Fibroblast of lung (primary cell): ENCODE results near the gene RASSF1. TPM values are rescaled to one million over a fixed set of nuclear protein-coding genes. Genes with fewer than 3 reads are reported as not detected.
A peak's percentile ranks its signal among the peaks of the same experiment; 100 is the strongest.

Experiments used
- DNase-seq, 2 donors: peaks; one replicate each; pipeline versions ENCODE4 v3.0.0 to v3.0.0-alpha.2; 2010; ENCODE audit warnings: low read depth in 2 of 2
- H2AFZ ChIP-seq: 2 replicates; pipeline ENCODE4 v1.5.1; 2012; ENCODE audit warnings: low read length, control low read depth, inconsistent platforms
- H3K27ac ChIP-seq: 2 replicates; pipeline ENCODE4 v1.5.1; 2011; ENCODE audit warnings: low read length, control low read depth; ENCODE audit not compliant: insufficient read depth
- H3K27me3 ChIP-seq: 2 replicates; pipeline ENCODE4 v1.5.1; 2011; ENCODE audit warnings: mild to moderate bottlenecking, low read length; ENCODE audit not compliant: control insufficient read depth, insufficient read depth
- H3K36me3 ChIP-seq: 2 replicates; pipeline ENCODE4 v1.5.1; 2011; ENCODE audit warnings: low read length; ENCODE audit not compliant: control insufficient read depth, insufficient read depth
- H3K4me1 ChIP-seq: 2 replicates; pipeline ENCODE4 v1.5.1; 2011; ENCODE audit warnings: low read length; ENCODE audit not compliant: control insufficient read depth, insufficient read depth; ENCODE audit errors: extremely low read depth
- H3K4me2 ChIP-seq: 2 replicates; pipeline ENCODE4 v1.5.1; 2011; ENCODE audit warnings: low read length, control low read depth; ENCODE audit not compliant: insufficient read depth; ENCODE audit errors: extremely low read depth
- H3K4me3 ChIP-seq, 4 experiments: fragments of 200-600 bp in 1 of 4; sonication (generic) in 1 of 4; replicated peaks in 1 of 4; 2 replicates each; pipeline ENCODE4 v1.5.1; 2011 to 2016; ENCODE audit warnings: low read length in 4 of 4, low read depth in 3 of 4, mild to moderate bottlenecking in 3 of 4, control low read depth in 2 of 4, inconsistent platforms in 1 of 4, mixed read lengths in 1 of 4; ENCODE audit not compliant: insufficient read depth in 1 of 4; ENCODE audit errors: control extremely low read depth in 1 of 4
- H3K79me2 ChIP-seq: 2 replicates; pipeline ENCODE4 v1.5.1; 2012; ENCODE audit warnings: mild to moderate bottlenecking, low read length, inconsistent platforms; ENCODE audit not compliant: control insufficient read depth, insufficient read depth
- H3K9ac ChIP-seq: 2 replicates; pipeline ENCODE4 v1.5.1; 2011; ENCODE audit warnings: mild to moderate bottlenecking, low read length, control low read depth; ENCODE audit not compliant: insufficient read depth
- H3K9me3 ChIP-seq: 2 replicates; pipeline ENCODE4 v1.5.1; 2012; ENCODE audit warnings: low read depth, low read length; ENCODE audit not compliant: control insufficient read depth, insufficient read depth
- H4K20me1 ChIP-seq: 2 replicates; pipeline ENCODE4 v1.5.1; 2011; ENCODE audit warnings: low read length; ENCODE audit not compliant: control insufficient read depth, insufficient read depth; ENCODE audit errors: extremely low read depth
- EZH2 ChIP-seq: IDR thresholded peaks from 2 replicates; pipeline ENCODE4 v1.5.1; 2012; ENCODE audit warnings: low read length, control low read depth, mild to moderate bottlenecking; ENCODE audit errors: missing control alignments
- polyA plus RNA-seq, 2 donors: library from polyadenylated mRNA; depleted of rRNA in 1 of 2; stranded (reverse) in 1 of 2; unstranded in 1 of 2; fragments of >200 nt; gene quantifications; 2 replicates each; pipeline ENCODE4 v1.2.1, GENCODE V29; 2011 to 2012; ENCODE audit warnings: missing spikeins in 1 of 2
- total RNA-seq: library from RNA; depleted of rRNA; stranded (reverse); fragments of >200 nt; gene quantifications from 2 replicates; pipeline ENCODE4 v1.2.1, GENCODE V29; 2014
- TF ChIP-seq, protein P1 (sequence below), 2 donors: IDR thresholded peaks in 1 of 2; conservative IDR thresholded peaks in 1 of 2; 1 replicate in 1 of 2; 2 replicates in 1 of 2; pipeline ENCODE4 v1.5.1; 2011 to 2012; ENCODE audit warnings: low read length in 2 of 2, control low read depth in 1 of 2, inconsistent platforms in 1 of 2, low read depth in 1 of 2, mild to moderate bottlenecking in 1 of 2

Gene RASSF1
- total and polyA plus RNA-seq, 2 donors (not counting 1 experiment from before 2014, with no cell fraction given), result 32.4 to 41.7 TPM

GRCh38 chr3:50388016-50388719 is 47.5 kb upstream of the RASSF1 start:
- H3K4me3 ChIP-seq, result no peak overlapping the region
- no peak for TF ChIP-seq EZH2
- TF ChIP-seq, protein P1, sequence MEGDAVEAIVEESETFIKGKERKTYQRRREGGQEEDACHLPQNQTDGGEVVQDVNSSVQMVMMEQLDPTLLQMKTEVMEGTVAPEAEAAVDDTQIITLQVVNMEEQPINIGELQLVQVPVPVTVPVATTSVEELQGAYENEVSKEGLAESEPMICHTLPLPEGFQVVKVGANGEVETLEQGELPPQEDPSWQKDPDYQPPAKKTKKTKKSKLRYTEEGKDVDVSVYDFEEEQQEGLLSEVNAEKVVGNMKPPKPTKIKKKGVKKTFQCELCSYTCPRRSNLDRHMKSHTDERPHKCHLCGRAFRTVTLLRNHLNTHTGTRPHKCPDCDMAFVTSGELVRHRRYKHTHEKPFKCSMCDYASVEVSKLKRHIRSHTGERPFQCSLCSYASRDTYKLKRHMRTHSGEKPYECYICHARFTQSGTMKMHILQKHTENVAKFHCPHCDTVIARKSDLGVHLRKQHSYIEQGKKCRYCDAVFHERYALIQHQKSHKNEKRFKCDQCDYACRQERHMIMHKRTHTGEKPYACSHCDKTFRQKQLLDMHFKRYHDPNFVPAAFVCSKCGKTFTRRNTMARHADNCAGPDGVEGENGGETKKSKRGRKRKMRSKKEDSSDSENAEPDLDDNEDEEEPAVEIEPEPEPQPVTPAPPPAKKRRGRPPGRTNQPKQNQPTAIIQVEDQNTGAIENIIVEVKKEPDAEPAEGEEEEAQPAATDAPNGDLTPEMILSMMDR (conservative IDR thresholded peaks at IDR 0.05 in 1 of 2, IDR thresholded peaks at IDR 0.05 in 1 of 2; ENCODE audit: low read depth in 1 of 2, low read length in 2 of 2), result peak in 1 of 2 donors; percentile 25
- no peaks in the 10 kb centered on the region for H3K4me1 ChIP-seq
- no peak overlapping the region for H2AFZ ChIP-seq
- H3K79me2 ChIP-seq, result no peaks in the 10 kb centered on the region
- no peaks in the 10 kb centered on the region for H4K20me1 ChIP-seq
- H3K9ac ChIP-seq, result no peak overlapping the region
- H3K36me3 ChIP-seq, result no peaks in the 10 kb centered on the region
- no peak overlapping the region for H3K27ac ChIP-seq
- no peak overlapping the region for H3K4me2 ChIP-seq
- no peaks in the 10 kb centered on the region for H3K27me3 ChIP-seq
- no peak for DNase-seq
- no peaks in the 10 kb centered on the region for H3K9me3 ChIP-seq

- Histone ChIP-seq H2AFZ (no peak overlapping the region), H3K9me3 (no peaks in the 10 kb centered on the region), H3K79me2 (no peaks in the 10 kb centered on the region), H3K36me3 (no peaks in the 10 kb centered on the region), H4K20me1 (no peaks in the 10 kb centered on the region), H3K27ac (no peak overlapping the region), H3K9ac (no peak overlapping the region), H3K27me3 (no peaks in the 10 kb centered on the region), H3K4me2 (no peak overlapping the region), H3K4me3 (no peak overlapping the region), H3K4me1 (no peaks in the 10 kb centered on the region)
- TF ChIP-seq, protein P1 (conservative IDR thresholded peaks at IDR 0.05 in 1 of 2, IDR thresholded peaks at IDR 0.05 in 1 of 2; ENCODE audit: low read depth in 1 of 2, low read length in 2 of 2), result no peak
- TF ChIP-seq EZH2, result no peak
- no peak for DNase-seq
These were observed 45.1 kb upstream of the RASSF1 start for GRCh38 chr3:50385754-50386153.

- Histone ChIP-seq H2AFZ (no peak overlapping the region), H3K27ac (no peak overlapping the region), H3K9me3 (no peaks in the 10 kb centered on the region), H4K20me1 (no peaks in the 10 kb centered on the region), H3K4me2 (no peak overlapping the region), H3K4me3 (no peak overlapping the region), H3K27me3 (no peaks in the 10 kb centered on the region), H3K36me3 (no peaks in the 10 kb centered on the region), H3K79me2 (no peaks in the 10 kb centered on the region), H3K4me1 (no peaks in the 10 kb centered on the region), H3K9ac (no peak overlapping the region)
- DNase-seq, result no peak
- TF ChIP-seq, protein P1 (conservative IDR thresholded peaks at IDR 0.05 in 1 of 2, IDR thresholded peaks at IDR 0.05 in 1 of 2; ENCODE audit: low read depth in 1 of 2, low read length in 2 of 2), result no peak
- no peak for TF ChIP-seq EZH2
These were observed 43.1 kb upstream of the RASSF1 start for GRCh38 chr3:50383750-50384149.
